Measurements from ENCODE around the gene MOV10L1.

The MOV10L1 gene

GRCh38 chr22:50188356-50188755 is 98.5 kb downstream of the MOV10L1 start:
- no peak for DNase-seq (ENCODE audit: low read depth in 2 of 2)

GRCh38 chr22:50189184-50189848 is 99.5 kb downstream of the MOV10L1 start:
- DNase-seq (ENCODE audit: low read depth in 2 of 2): no peak

- DNase-seq (ENCODE audit: low read depth in 2 of 2): no peak
Observed at GRCh38 chr22:50189849-50190181, 100.0 kb downstream of the MOV10L1 start.

- DNase-seq (ENCODE audit: low read depth in 2 of 2): peak; percentile 55 to 61
Observed at GRCh38 chr22:50190182-50190940, 100.6 kb downstream of the MOV10L1 start.

GRCh38 chr22:50190941-50191741 is 101.3 kb downstream of the MOV10L1 start:
- DNase-seq (ENCODE audit: low read depth in 2 of 2): peak; percentile 39 to 48

GRCh38 chr22:50192436-50193204 is 102.8 kb downstream of the MOV10L1 start:
- no peak for DNase-seq (ENCODE audit: low read depth in 2 of 2)

- DNase-seq (ENCODE audit: low read depth in 2 of 2): no peak
Observed at GRCh38 chr22:50193621-50194020, 103.8 kb downstream of the MOV10L1 start.

- no peak for DNase-seq (ENCODE audit: low read depth in 2 of 2)
Observed at GRCh38 chr22:50194037-50194805, 104.4 kb downstream of the MOV10L1 start.

GRCh38 chr22:50196256-50196655 is 106.5 kb downstream of the MOV10L1 start:
- DNase-seq (ENCODE audit: low read depth in 2 of 2): no peak

GRCh38 chr22:50197000-50197800 is 107.4 kb downstream of the MOV10L1 start:
- no peak for DNase-seq (ENCODE audit: low read depth in 2 of 2)

- DNase-seq (ENCODE audit: low read depth in 2 of 2): no peak
Observed at GRCh38 chr22:50197856-50198623, 108.2 kb downstream of the MOV10L1 start.

- DNase-seq (ENCODE audit: low read depth in 2 of 2): no peak
Observed at GRCh38 chr22:50198624-50199017, 108.8 kb downstream of the MOV10L1 start.

GRCh38 chr22:50199251-50199721 is 109.5 kb downstream of the MOV10L1 start:
- no peak for DNase-seq (ENCODE audit: low read depth in 2 of 2)

- no peak for DNase-seq (ENCODE audit: low read depth in 2 of 2)
Observed at GRCh38 chr22:50199829-50200460, 110.1 kb downstream of the MOV10L1 start.

GRCh38 chr22:50200461-50201190 is 110.8 kb downstream of the MOV10L1 start, which contains the start of gene SELENOO:
SELENOO (plus strand) TSS chr22:50201011; CDS start chr22:50201037, 26 bp downstream.
- DNase-seq (ENCODE audit: low read depth in 2 of 2): peak; percentile 77 to 78

- no peak for DNase-seq (ENCODE audit: low read depth in 2 of 2)
Observed at GRCh38 chr22:50201191-50202129, 111.7 kb downstream of the MOV10L1 start.

GRCh38 chr22:50202130-50202666 is 112.4 kb downstream of the MOV10L1 start:
- no peak for DNase-seq (ENCODE audit: low read depth in 2 of 2)

All from activated CD8-positive, alpha-beta memory T cell treated with anti-CD3 and anti-CD28 coated beads for 4 hours (primary cell).